Chondrocyte (in vitro differentiated cells): ENCODE results near the gene ZMYND11. TPM values are rescaled to one million over a fixed set of nuclear protein-coding genes. Genes with fewer than 3 reads are reported as not detected.

Experiments used
- DNase-seq: peaks from one replicate; pipeline ENCODE4 v3.0.0; 2021; ENCODE audit warnings: mixed read lengths, low spot score
- H3K27ac Mint-ChIP-seq: one replicate; pipeline ENCODE4 v1.8.0; 2021; ENCODE audit warnings: mild to moderate bottlenecking, moderate library complexity, mixed read lengths; ENCODE audit not compliant: unreplicated experiment
- H3K27me3 Mint-ChIP-seq: 2 replicates; pipeline ENCODE4 v1.8.0; 2021; ENCODE audit warnings: low read depth, mixed read lengths
- H3K36me3 Mint-ChIP-seq: 2 replicates; pipeline ENCODE4 v1.8.0; 2021; ENCODE audit warnings: low read depth, mixed read lengths
- H3K4me1 Mint-ChIP-seq: 2 replicates; pipeline ENCODE4 v1.8.0; 2021; ENCODE audit warnings: low read depth, mild to moderate bottlenecking, mixed read lengths
- H3K4me3 Mint-ChIP-seq: one replicate; pipeline ENCODE4 v1.8.0; 2021; ENCODE audit warnings: mild to moderate bottlenecking, moderate library complexity, mixed read lengths; ENCODE audit not compliant: unreplicated experiment
- H3K9me3 Mint-ChIP-seq: 2 replicates; pipeline ENCODE4 v1.8.0; 2021; ENCODE audit warnings: low read depth, mixed read lengths
- total RNA-seq: library from RNA; stranded (reverse); gene quantifications from 3 replicates; pipeline ENCODE4 v1.2.1, GENCODE V29; 2021
- TF ChIP-seq, protein P1 (sequence below): fragments of 200-600 bp; sonication (generic); IDR thresholded peaks from 2 replicates; pipeline ENCODE4 v1.5.0; 2021; ENCODE audit warnings: antibody characterized with exemption, mild to moderate bottlenecking, moderate library complexity

The ZMYND11 gene
- total RNA-seq, 1 donor from 2014 or later: 72.0 TPM

DNA sequence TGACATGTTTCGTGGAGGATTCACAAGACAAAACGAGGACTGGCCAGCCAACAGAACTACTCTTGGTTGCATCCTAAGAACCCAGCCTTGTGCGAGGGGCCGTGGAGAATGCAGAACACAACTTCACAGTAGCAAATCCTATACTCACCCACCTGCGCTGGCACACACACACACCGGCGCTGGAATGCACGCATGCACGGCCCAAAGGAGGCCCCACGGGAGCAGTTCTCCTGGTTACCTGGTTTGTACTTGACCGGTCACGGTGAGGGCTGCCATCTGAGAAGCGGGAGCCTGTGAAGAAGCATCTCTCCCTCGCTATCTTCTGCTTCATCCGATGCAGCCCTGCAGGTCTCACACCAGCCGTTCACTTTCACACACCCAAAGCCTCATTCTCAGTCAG lies 137.8 kb downstream of the ZMYND11 start:
- no peak overlapping the region for H3K4me3 Mint-ChIP-seq
- peaks cover 4% of the 10 kb centered on the region for H3K4me1 Mint-ChIP-seq
- peaks cover 17% of the 10 kb centered on the region for H3K36me3 Mint-ChIP-seq
- no peak overlapping the region for H3K27ac Mint-ChIP-seq
- DNase-seq: no peak
- no peaks in the 10 kb centered on the region for H3K9me3 Mint-ChIP-seq
- H3K27me3 Mint-ChIP-seq: no peaks in the 10 kb centered on the region
- TF ChIP-seq, protein P1, sequence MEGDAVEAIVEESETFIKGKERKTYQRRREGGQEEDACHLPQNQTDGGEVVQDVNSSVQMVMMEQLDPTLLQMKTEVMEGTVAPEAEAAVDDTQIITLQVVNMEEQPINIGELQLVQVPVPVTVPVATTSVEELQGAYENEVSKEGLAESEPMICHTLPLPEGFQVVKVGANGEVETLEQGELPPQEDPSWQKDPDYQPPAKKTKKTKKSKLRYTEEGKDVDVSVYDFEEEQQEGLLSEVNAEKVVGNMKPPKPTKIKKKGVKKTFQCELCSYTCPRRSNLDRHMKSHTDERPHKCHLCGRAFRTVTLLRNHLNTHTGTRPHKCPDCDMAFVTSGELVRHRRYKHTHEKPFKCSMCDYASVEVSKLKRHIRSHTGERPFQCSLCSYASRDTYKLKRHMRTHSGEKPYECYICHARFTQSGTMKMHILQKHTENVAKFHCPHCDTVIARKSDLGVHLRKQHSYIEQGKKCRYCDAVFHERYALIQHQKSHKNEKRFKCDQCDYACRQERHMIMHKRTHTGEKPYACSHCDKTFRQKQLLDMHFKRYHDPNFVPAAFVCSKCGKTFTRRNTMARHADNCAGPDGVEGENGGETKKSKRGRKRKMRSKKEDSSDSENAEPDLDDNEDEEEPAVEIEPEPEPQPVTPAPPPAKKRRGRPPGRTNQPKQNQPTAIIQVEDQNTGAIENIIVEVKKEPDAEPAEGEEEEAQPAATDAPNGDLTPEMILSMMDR: no peak

DNA sequence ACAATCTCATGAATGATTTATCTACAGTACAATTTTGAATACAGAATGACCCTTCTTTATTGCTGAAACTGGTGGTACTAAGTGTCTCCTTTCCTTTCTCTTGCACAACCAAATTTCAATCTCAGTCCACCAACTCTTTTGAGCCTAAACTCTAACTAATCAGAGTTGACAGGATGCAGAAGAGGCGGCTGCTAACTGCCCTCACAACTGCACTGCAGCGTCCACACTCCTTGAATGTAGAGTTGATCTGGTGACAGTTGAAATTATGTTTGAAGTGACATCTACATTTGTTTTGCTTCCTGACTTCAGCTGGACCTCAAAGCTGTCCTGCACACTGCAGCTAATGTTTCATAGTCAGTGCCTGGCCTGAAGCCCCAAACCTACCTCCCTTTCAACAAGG lies 139.6 kb downstream of the ZMYND11 start:
- TF ChIP-seq, protein P1: no peak
- H3K9me3 Mint-ChIP-seq: no peaks in the 10 kb centered on the region
- no peak overlapping the region for H3K4me3 Mint-ChIP-seq
- H3K36me3 Mint-ChIP-seq: peaks cover 24% of the 10 kb centered on the region
- no peak overlapping the region for H3K27ac Mint-ChIP-seq
- H3K4me1 Mint-ChIP-seq: peaks cover 4% of the 10 kb centered on the region
- no peaks in the 10 kb centered on the region for H3K27me3 Mint-ChIP-seq
- no peak for DNase-seq

GRCh38 chr10:275680-276079 lies 140.4 kb downstream of the ZMYND11 start:
- Mint-ChIP-seq H3K27me3 (no peaks in the 10 kb centered on the region), H3K9me3 (no peaks in the 10 kb centered on the region), H3K4me1 (peaks cover 4% of the 10 kb centered on the region), H3K36me3 (peaks cover 30% of the 10 kb centered on the region), H3K27ac (no peak overlapping the region), H3K4me3 (no peak overlapping the region)
- no peak for DNase-seq
- TF ChIP-seq, protein P1: no peak

DNA sequence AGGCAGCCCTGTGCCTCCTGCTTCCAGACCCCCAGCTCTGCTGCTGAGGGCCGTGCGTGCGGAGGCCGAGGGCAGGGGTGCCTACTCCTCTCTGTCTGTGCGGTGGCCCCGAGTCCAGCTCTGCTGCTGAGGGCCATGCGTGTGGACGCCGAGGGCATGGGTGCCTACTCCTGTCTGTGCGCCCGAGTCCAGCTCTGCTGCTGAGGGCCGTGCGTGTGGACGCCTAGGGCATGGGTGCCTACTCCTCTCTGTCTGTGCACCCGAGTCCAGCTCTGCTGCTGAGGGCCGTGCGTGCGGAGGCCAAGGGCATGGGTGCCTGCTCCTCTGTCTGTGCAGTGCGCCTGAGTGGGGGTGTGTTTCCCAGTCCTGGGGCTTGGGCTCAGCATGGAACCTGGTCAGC lies 142.7 kb downstream of the ZMYND11 start:
- H3K4me1 Mint-ChIP-seq: peaks cover under 1% of the 10 kb centered on the region
- H3K36me3 Mint-ChIP-seq: peaks cover 38% of the 10 kb centered on the region
- DNase-seq: no peak
- TF ChIP-seq, protein P1: no peak
- H3K9me3 Mint-ChIP-seq: no peaks in the 10 kb centered on the region
- no peak overlapping the region for H3K4me3 Mint-ChIP-seq
- no peaks in the 10 kb centered on the region for H3K27me3 Mint-ChIP-seq
- H3K27ac Mint-ChIP-seq: no peak overlapping the region

- Mint-ChIP-seq H3K36me3 (peaks cover 46% of the 10 kb centered on the region), H3K4me3 (no peak overlapping the region), H3K27ac (no peak overlapping the region), H3K4me1 (peaks cover 3% of the 10 kb centered on the region), H3K9me3 (no peaks in the 10 kb centered on the region), H3K27me3 (no peaks in the 10 kb centered on the region)
- DNase-seq: no peak
- TF ChIP-seq, protein P1: no peak
Measured at GRCh38 chr10:278707-279106, 143.5 kb downstream of the ZMYND11 start.
